ENCODE measurements around the gene BABAM1.

Gene BABAM1

GRCh38 chr19:17302391-17303166 is 35.3 kb downstream of the BABAM1 start:
- DNase-seq (ENCODE audit: low read depth, low spot score) = no peak

- DNase-seq (ENCODE audit: low read depth, low spot score) = peak; percentile 86
These were observed 36.1 kb downstream of the BABAM1 start, which contains the start of gene ABHD8 for GRCh38 chr19:17303167-17303939. Gene ABHD8, minus strand, starts transcription at chr19:17303425. Its CDS starts 1,809 bp downstream, at chr19:17301616.

DNA sequence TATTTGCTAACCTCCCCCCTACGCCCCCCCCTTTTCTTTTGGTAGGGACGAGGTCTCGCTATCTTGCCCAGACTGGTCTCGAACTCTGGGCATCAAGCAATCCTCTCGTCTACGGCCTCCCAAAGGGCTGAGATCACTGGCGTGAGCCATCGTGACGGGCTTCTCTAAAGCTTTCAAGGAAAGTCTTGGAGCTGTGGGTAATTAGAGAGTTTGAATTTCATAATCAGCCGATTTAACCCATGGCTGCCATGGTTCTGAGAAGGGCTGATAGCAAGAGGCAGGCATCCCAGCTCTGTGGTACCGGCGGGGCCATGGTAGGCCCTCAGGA is 36.7 kb downstream of the BABAM1 start:
- no peak for DNase-seq (ENCODE audit: low read depth, low spot score)

GRCh38 chr19:17304386-17305215 is 37.4 kb downstream of the BABAM1 start:
- no peak for DNase-seq (ENCODE audit: low read depth, low spot score)

DNA sequence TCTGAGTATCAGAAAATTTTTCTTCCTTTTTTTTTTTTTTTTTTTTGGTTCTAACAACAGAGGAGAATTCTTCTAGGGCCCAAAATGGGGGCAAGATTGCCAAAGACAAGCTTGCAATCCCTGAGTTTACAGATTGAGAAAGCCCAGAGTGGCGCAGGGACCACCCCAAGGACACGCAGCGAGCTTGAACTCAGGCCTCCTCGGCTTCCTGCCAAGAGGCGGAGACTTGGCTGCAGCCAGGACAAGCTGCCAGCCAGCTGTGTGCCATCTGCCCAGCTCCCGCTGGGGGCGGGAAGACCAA is 37.9 kb downstream of the BABAM1 start:
- no peak for DNase-seq (ENCODE audit: low read depth, low spot score)

GRCh38 chr19:17305517-17306284 is 38.5 kb downstream of the BABAM1 start, which contains the start of gene MRPL34:
Gene MRPL34, plus strand, starts transcription at chr19:17305872. Its CDS starts 21 bp downstream, at chr19:17305893.
- DNase-seq (ENCODE audit: low read depth, low spot score) = peak; percentile 87

DNA sequence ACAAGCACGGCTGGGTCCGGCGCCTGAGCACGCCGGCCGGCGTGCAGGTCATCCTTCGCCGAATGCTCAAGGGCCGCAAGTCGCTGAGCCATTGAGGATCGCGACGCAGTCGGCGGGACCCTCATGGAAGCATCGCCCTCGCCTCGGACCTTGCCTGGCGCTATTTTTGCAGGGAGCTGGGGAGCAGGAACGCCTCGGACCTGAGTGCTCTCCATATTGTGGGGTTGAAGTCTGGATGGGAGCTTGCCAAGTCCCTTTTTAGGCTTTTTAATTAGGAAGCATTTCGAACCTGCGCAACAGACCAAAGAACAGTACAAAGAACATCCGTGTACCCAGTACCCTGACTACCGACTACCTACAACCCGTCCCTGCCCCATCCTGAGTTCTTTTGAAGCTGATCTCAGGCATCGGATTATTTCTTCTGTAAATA is 39.1 kb downstream of the BABAM1 start:
- DNase-seq (ENCODE audit: low read depth, low spot score) = no peak

DNA sequence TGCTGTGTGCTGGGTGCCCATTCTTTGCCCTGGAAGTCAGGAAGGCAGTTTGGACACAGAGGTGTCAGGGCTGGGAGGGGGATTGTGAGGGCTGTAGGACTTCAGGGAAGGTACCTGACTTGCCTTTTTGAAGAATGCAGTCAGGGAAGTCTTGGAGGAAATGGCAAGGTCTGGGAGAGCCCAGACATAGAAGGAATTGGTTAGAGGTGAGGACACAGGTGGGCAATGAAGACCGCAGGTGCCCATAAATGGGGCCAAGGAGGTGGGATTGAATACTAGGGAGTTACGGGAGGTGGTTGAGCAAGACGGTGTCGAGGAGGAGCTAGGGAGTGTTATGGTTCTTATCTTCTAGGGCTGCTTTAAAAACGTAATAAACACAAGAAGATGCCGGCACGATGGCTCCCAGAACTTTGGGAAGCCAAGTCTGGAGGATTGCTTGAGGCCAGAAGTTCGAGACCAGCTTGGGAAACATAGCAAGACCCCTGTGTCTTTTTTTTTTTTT is 40.7 kb downstream of the BABAM1 start:
- DNase-seq (ENCODE audit: low read depth, low spot score) = no peak

DNA sequence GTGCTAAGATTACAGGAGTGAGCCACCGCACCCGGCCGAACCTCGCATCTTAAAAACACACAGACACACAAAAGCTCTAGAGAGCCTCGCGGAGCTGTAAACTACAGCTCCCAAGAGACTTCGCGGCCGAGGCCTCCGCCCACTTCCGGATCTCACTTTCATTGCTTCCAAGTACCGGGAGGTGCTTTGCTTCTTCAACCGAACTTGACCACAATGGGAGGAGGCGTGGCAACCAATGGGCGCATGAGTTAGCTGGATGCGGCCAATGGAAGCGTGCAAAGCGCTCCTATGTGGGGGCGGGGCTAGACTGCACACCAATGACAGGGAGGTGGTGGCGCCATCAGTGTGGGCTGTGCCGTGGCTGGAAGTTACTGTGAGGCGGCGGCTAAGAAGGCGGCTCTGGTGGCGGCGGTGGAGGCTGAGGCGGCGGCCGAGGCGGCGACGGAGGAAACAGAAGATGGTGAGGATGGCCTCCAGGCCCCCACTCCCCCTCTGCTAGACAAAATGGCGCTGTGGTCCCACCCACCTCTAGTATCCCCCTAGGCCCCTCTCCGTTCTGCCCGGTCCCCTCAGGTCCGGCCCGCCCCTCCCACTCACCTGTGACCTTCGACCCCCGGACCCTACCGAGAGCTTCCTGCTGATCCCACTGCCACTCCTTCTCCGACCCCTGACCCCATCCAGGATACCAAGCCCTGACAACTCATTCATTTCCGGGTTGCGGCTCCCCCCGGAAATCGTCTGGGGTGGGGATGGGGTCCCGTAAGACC is 42.1 kb downstream of the BABAM1 start, which contains the start of gene DDA1:
Gene DDA1 (plus strand): TSS at position 366 of the 767 bp plus-strand sequence. CDS start 92 bp downstream, at position 458.
- peak; percentile 99 for DNase-seq (ENCODE audit: low read depth, low spot score)

- DNase-seq (ENCODE audit: low read depth, low spot score) = no peak
These were observed 42.8 kb downstream of the BABAM1 start for GRCh38 chr19:17309965-17310461.

DNA sequence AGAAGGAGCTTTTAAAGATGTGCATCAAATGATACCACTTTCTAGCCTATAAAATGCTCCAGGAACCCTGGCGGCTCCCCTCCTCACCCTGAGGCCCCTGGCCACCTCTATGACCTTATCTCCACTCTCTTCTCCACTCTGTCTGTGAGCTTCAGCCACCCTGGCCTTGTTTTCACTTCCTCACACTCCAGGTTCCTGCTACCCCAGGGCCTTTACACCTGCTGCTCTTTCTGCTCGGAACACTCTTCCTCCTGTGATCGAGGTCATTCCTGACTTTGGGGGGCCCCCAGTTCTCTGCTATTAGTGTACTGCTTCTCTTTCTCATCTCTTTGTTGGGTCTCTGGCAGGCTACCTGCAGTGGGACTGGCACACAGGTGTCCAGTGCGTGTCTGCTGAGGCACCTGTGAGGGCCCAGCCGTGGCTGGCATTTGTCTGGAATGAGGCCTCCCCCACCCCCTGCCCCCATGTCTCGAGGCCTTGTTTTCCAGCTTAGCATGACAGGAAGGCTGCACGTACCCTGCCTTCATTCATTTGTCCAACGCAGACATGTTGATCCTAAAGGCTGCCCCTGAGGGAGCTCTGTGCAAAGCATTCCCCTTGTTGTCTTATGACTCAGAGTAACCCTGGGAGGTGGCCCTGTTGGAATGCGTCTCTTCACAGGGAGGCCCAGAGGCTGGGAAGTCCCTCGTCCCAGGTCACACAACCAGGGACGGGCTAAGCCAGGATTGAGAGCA is 44.4 kb downstream of the BABAM1 start:
- DNase-seq (ENCODE audit: low read depth, low spot score) = no peak

DNA sequence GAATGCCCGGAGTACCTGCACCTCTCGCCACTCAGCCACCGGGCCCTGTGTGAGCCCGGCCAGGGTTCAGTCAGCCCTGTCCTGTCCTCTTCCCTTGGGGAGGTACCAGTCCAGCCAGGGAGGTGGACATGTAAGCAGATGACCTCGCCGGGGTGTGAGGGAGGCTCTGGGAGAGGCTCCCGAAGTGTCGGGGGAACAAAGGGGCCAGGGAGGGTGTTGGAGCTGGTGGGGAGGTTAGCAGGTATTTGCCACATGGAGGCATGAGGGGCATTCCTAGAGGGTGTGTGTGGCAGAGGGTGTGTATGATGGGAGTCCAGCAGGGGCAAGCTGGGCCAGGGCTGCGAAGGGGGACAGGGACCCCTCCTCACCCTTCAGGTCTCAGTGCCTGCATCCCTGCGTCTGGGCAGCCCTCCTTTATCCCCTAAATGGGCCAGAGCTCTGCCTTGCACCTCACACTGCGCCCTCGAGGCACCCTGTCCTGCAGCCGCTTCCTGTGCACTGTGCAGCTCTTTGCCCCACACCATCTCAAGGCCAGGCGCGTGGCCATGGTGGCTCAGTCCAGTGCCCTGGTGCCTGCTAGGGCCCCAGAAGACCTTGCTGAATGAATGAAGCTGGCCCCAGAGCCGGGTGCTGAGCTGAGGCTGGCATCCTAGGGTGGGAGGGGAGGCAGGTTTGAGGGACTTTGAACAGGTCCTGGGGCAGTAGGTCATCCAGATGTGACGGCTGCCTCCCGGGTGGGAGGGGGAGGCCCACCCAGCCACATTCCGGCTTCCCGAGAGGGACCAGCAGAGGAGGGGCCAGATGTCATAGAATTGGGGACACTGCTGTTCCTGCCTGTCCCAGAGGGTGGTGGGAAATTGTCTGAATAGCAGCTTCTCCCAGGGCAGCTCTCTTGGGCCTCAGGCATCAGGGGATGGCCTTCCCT is 45.2 kb downstream of the BABAM1 start:
- no peak for DNase-seq (ENCODE audit: low read depth, low spot score)

GRCh38 chr19:17314007-17314593 is 46.9 kb downstream of the BABAM1 start:
- no peak for DNase-seq (ENCODE audit: low read depth, low spot score)

- no peak for DNase-seq (ENCODE audit: low read depth, low spot score)
These were observed 51.7 kb downstream of the BABAM1 start for GRCh38 chr19:17318966-17319365.

GRCh38 chr19:17319473-17320238 is 52.4 kb downstream of the BABAM1 start:
- no peak for DNase-seq (ENCODE audit: low read depth, low spot score)

- no peak for DNase-seq (ENCODE audit: low read depth, low spot score)
These were observed 53.2 kb downstream of the BABAM1 start for GRCh38 chr19:17320435-17320834.
